DND-41 (cell line): Measurements from ENCODE around the gene OXCT1.
"Not testable (repeated sequence)": the region's sequence is repeated elsewhere in the genome, so short reads cannot be mapped to it uniquely, and the experiment has no call there.

ENCODE experiments used
- ATAC-seq: fragments of 200-7000 bp; cut with Tn5 transposase; 3 replicates; pipeline ENCODE4 v1.9.1; 2021; ENCODE audit warnings: low read depth; ENCODE audit not compliant: insufficient read depth
- DNase-seq: peaks from one replicate; pipeline ENCODE4 v3.0.0-alpha.2; 2020
- H2AFZ ChIP-seq: 2 replicates; pipeline ENCODE4 v1.6.0; 2012; ENCODE audit warnings: low read depth, low read length
- H3K27ac ChIP-seq: 2 replicates; pipeline ENCODE4 v1.5.1; 2012; ENCODE audit warnings: low read length, inconsistent platforms
- H3K27me3 ChIP-seq: fragments of 200-600 bp; sonication (generic); 2 replicates; pipeline ENCODE4 v1.6.0; 2012; ENCODE audit warnings: low read length, mild to moderate bottlenecking, inconsistent platforms; ENCODE audit not compliant: insufficient read depth, poor library complexity
- H3K36me3 ChIP-seq: 2 replicates; pipeline ENCODE4 v1.5.1; 2012; ENCODE audit warnings: low read length, inconsistent platforms; ENCODE audit not compliant: insufficient read depth
- H3K4me1 ChIP-seq: 2 replicates; pipeline ENCODE4 v1.5.1; 2012; ENCODE audit warnings: mild to moderate bottlenecking, low read length; ENCODE audit not compliant: insufficient read depth
- H3K4me2 ChIP-seq: 2 replicates; pipeline ENCODE4 v1.6.0; 2012; ENCODE audit warnings: mild to moderate bottlenecking, moderate library complexity, low read length, inconsistent platforms; ENCODE audit not compliant: insufficient read depth
- H3K4me3 ChIP-seq, 2 experiments: fragments of 200-600 bp in 1 of 2; shearing (Covaris generic) in 1 of 2; 2 replicates each; pipeline ENCODE4 v1.5.1; 2012 to 2016; ENCODE audit warnings: inconsistent platforms in 2 of 2, low read length in 2 of 2, mild to moderate bottlenecking in 2 of 2, low read depth in 1 of 2, moderate library complexity in 1 of 2
- H3K79me2 ChIP-seq: 2 replicates; pipeline ENCODE4 v1.6.0; 2012; ENCODE audit warnings: low read length, inconsistent platforms; ENCODE audit not compliant: insufficient read depth
- H3K9ac ChIP-seq: 2 replicates; pipeline ENCODE4 v1.6.0; 2012; ENCODE audit warnings: low read depth, mild to moderate bottlenecking, inconsistent platforms, low read length, moderate library complexity
- H3K9me3 ChIP-seq: 2 replicates; pipeline ENCODE4 v1.5.1; 2012; ENCODE audit warnings: low read length, moderate library complexity, mild to moderate bottlenecking, inconsistent platforms; ENCODE audit not compliant: insufficient read depth, severe bottlenecking
- H4K20me1 ChIP-seq: 2 replicates; pipeline ENCODE4 v1.6.0; 2012; ENCODE audit warnings: low read length; ENCODE audit not compliant: insufficient read depth
- EZH2 ChIP-seq: IDR thresholded peaks from 3 replicates; pipeline ENCODE4 v1.6.1; 2012; ENCODE audit warnings: borderline replicate concordance, low read depth, mild to moderate bottlenecking, moderate library complexity, low read length, inconsistent platforms; ENCODE audit not compliant: severe bottlenecking
- TF ChIP-seq, protein P1 (sequence below): IDR thresholded peaks from 2 replicates; pipeline ENCODE4 v1.5.1; 2012; ENCODE audit warnings: borderline replicate concordance, low read length, moderate library complexity, mild to moderate bottlenecking; ENCODE audit not compliant: poor library complexity, severe bottlenecking; ENCODE audit errors: extremely low read depth

OXCT1 gene

DNA sequence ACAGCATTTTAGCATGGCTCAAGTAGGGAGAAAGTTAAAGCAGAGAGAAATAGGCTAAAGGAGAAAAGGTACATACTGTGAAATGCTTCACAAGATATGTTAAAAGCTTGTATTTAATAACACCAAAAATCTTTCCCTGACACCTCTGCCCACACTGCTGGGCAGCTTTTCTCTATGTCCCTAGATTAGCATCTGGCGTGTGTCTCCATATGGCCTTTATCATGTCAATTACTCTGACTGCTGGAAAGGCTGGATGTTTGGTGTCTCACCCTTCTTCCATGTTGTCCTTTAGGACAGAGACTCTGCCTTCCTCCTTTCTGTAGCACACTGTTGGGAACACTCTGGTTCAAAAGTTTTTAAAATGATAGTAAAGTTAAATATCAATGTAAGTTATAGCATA is 122.5 kb downstream of the OXCT1 start:
- H3K9ac ChIP-seq, result no peak overlapping the region
- H2AFZ ChIP-seq, result no peak overlapping the region
- H3K4me2 ChIP-seq, result no peak overlapping the region
- no peaks in the 10 kb centered on the region for H4K20me1 ChIP-seq
- peaks cover 57% of the 10 kb centered on the region for H3K36me3 ChIP-seq
- no peaks in the 10 kb centered on the region for H3K27me3 ChIP-seq
- no peak for TF ChIP-seq EZH2
- TF ChIP-seq, protein P1, sequence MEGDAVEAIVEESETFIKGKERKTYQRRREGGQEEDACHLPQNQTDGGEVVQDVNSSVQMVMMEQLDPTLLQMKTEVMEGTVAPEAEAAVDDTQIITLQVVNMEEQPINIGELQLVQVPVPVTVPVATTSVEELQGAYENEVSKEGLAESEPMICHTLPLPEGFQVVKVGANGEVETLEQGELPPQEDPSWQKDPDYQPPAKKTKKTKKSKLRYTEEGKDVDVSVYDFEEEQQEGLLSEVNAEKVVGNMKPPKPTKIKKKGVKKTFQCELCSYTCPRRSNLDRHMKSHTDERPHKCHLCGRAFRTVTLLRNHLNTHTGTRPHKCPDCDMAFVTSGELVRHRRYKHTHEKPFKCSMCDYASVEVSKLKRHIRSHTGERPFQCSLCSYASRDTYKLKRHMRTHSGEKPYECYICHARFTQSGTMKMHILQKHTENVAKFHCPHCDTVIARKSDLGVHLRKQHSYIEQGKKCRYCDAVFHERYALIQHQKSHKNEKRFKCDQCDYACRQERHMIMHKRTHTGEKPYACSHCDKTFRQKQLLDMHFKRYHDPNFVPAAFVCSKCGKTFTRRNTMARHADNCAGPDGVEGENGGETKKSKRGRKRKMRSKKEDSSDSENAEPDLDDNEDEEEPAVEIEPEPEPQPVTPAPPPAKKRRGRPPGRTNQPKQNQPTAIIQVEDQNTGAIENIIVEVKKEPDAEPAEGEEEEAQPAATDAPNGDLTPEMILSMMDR, result no peak
- no peaks in the 10 kb centered on the region for H3K9me3 ChIP-seq
- H3K27ac ChIP-seq, result no peak overlapping the region
- ATAC-seq (no peak), DNase-seq (no peak)
- H3K79me2 ChIP-seq, result no peaks in the 10 kb centered on the region; the same call in 1 of the 2 replicates
- no peak overlapping the region for H3K4me3 ChIP-seq
- no peaks in the 10 kb centered on the region for H3K4me1 ChIP-seq

DNA sequence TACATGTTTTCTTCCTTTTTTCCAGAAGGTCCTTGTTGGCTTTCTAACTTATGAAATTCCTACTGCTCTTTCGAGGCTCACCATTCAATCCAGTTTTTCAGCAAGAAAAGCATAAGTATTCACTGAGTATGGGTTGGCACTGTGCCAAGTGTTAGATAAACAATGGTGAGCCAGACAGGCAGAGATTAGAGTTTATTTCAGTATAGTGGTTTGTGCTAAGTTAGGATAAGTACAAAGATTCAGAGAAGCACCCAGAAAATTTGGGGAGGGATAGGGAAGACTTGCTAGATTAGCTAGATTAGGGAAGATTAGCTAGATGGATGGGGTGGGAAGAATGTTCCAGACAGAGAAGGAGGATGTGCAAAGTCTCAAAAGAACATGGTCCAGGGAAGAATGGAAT is 122.9 kb downstream of the OXCT1 start:
- H2AFZ ChIP-seq, result no peak overlapping the region
- peaks cover 55% of the 10 kb centered on the region for H3K36me3 ChIP-seq
- no peaks in the 10 kb centered on the region for H3K4me1 ChIP-seq
- no peaks in the 10 kb centered on the region for H3K9me3 ChIP-seq
- no peaks in the 10 kb centered on the region for H4K20me1 ChIP-seq
- H3K4me3 ChIP-seq, result no peak overlapping the region
- no peaks in the 10 kb centered on the region for H3K27me3 ChIP-seq
- no peak overlapping the region for H3K27ac ChIP-seq
- no peak for DNase-seq
- no peak for TF ChIP-seq EZH2
- TF ChIP-seq, protein P1, result no peak
- no peaks in the 10 kb centered on the region; the same call in 1 of the 2 replicates for H3K79me2 ChIP-seq
- ATAC-seq, result no peak
- no peak overlapping the region for H3K9ac ChIP-seq
- no peak overlapping the region for H3K4me2 ChIP-seq

DNA sequence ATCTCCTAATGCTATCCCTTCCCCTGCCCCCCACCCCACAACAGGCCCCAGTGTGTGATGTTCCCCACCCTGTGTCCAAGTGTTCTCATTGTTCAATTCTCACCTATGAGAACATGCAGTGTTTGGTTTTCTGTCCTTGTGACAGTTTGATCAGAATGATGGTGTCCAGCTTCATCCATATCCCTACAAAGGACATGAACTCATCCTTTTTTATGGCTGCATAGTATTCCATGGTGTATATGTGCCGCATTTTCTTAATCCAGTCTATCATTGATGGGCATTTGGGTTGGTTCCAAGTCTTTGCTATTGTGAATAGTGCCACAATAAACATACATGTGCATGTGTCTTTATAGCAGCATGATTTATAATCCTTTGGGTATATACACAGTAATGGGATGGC is 127.6 kb downstream of the OXCT1 start:
- H3K4me2 ChIP-seq, H2AFZ ChIP-seq, H3K4me3 ChIP-seq, H3K79me2 ChIP-seq, H3K9ac ChIP-seq, H4K20me1 ChIP-seq, H3K9me3 ChIP-seq, H3K27ac ChIP-seq, H3K4me1 ChIP-seq, ATAC-seq, DNase-seq, H3K27me3 ChIP-seq: not testable (repeated sequence)
- peaks cover 59% of the 10 kb centered on the region for H3K36me3 ChIP-seq

DNA sequence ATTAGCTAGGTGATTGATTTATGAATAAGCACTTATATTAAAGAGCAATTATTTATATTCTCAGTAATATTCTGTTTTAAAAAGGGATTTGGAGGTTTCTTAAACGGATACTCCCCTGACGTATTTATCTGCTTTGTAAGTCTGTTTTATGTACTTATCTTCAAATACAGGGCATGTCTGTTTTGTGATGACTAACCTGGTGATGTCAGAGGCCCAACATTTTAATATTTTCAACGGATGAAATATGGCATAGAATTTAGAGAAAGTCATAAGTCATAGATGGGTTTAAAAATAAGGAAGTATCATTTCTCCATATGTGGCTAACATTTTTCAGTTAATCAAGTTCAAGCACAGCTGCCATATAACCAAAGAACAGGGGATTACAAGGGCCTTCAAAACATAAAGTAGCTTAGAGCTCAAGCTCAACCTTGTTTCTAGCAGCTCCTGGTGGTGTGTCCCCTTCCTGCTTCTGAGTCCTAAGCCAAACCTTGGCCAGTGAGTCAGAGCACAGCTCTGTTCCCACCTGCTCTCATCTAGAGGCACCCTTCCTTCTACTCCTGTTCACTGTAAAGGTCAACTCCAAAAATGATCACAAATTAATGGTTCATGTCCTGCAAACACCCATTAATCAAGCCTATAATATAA is 131.4 kb downstream of the OXCT1 start:
- Histone ChIP-seq H3K9me3 (no peaks in the 10 kb centered on the region), H3K79me2 (no peaks in the 10 kb centered on the region), H3K4me2 (no peak overlapping the region), H3K4me1 (no peaks in the 10 kb centered on the region), H2AFZ (no peak overlapping the region), H3K36me3 (peaks cover 62% of the 10 kb centered on the region), H3K9ac (no peak overlapping the region), H4K20me1 (no peaks in the 10 kb centered on the region), H3K27me3 (no peaks in the 10 kb centered on the region), H3K27ac (no peak overlapping the region), H3K4me3 (no peak overlapping the region)
- DNase-seq (no peak), ATAC-seq (no peak)
- no peak for TF ChIP-seq EZH2
- TF ChIP-seq, protein P1, result no peak
